Trophoblast cell (in vitro differentiated cells and primary cell): Measurements from ENCODE around the gene MRI1.
A peak's percentile ranks its signal among the peaks of the same experiment; 100 is the strongest.

Experiments used
- DNase-seq, 2 donors: peaks; one replicate each; pipeline ENCODE4 v3.0.0-alpha.2; 2016
- H2AFZ ChIP-seq: 2 replicates; pipeline ENCODE4 v1.6.1; 2013; ENCODE audit warnings: low read length, moderate library complexity, mild to moderate bottlenecking; ENCODE audit not compliant: insufficient read depth, poor library complexity
- H2AK5ac ChIP-seq: 2 replicates; pipeline ENCODE4 v1.6.1; 2013; ENCODE audit warnings: mild to moderate bottlenecking, low read length
- H2BK120ac ChIP-seq: 2 replicates; pipeline ENCODE4 v1.6.1; 2013; ENCODE audit warnings: low read length, mild to moderate bottlenecking, moderate library complexity; ENCODE audit not compliant: insufficient read depth, poor library complexity
- H2BK12ac ChIP-seq: 2 replicates; pipeline ENCODE4 v1.6.1; 2013; ENCODE audit warnings: mild to moderate bottlenecking, low read length, moderate library complexity
- H2BK5ac ChIP-seq: 2 replicates; pipeline ENCODE4 v1.6.1; 2013; ENCODE audit warnings: low read length, low read depth, moderate library complexity, mild to moderate bottlenecking; ENCODE audit not compliant: poor library complexity
- H3K14ac ChIP-seq: 2 replicates; pipeline ENCODE4 v1.6.1; 2013; ENCODE audit warnings: mild to moderate bottlenecking, low read length
- H3K18ac ChIP-seq: 2 replicates; pipeline ENCODE4 v1.6.1; 2013; ENCODE audit warnings: mild to moderate bottlenecking, low read length
- H3K23ac ChIP-seq: 2 replicates; pipeline ENCODE4 v1.6.1; 2013; ENCODE audit warnings: low read length
- H3K27ac ChIP-seq: 2 replicates; pipeline ENCODE4 v1.5.1; 2013; ENCODE audit warnings: low read depth, mild to moderate bottlenecking, inconsistent platforms, low read length, moderate library complexity
- H3K27me3 ChIP-seq: 2 replicates; pipeline ENCODE4 v1.6.1; 2013; ENCODE audit warnings: inconsistent platforms, mild to moderate bottlenecking, low read length, moderate library complexity; ENCODE audit not compliant: insufficient read depth
- H3K36me3 ChIP-seq, 2 experiments: 1 replicate in 1 of 2; 2 replicates in 1 of 2; pipeline ENCODE4 v1.6.1; 2013; ENCODE audit warnings: low read length in 2 of 2, mild to moderate bottlenecking in 2 of 2, moderate library complexity in 1 of 2; ENCODE audit not compliant: insufficient read depth in 2 of 2, control insufficient read depth in 1 of 2
- H3K4ac ChIP-seq: 2 replicates; pipeline ENCODE4 v1.6.1; 2013; ENCODE audit warnings: low read depth, mild to moderate bottlenecking, low read length, moderate library complexity
- H3K4me1 ChIP-seq, 2 experiments: 1 replicate in 1 of 2; 2 replicates in 1 of 2; pipeline ENCODE4 v1.6.1; 2013; ENCODE audit warnings: low read length in 2 of 2, mild to moderate bottlenecking in 2 of 2, moderate library complexity in 1 of 2; ENCODE audit not compliant: insufficient read depth in 2 of 2, control insufficient read depth in 1 of 2
- H3K4me2 ChIP-seq: 2 replicates; pipeline ENCODE4 v1.6.1; 2013; ENCODE audit warnings: inconsistent platforms, mild to moderate bottlenecking, low read length, moderate library complexity
- H3K4me3 ChIP-seq: 2 replicates; pipeline ENCODE4 v1.5.1; 2013; ENCODE audit warnings: mild to moderate bottlenecking, low read depth, low read length, inconsistent platforms
- H3K79me1 ChIP-seq: one replicate; pipeline ENCODE4 v1.6.1; 2013; ENCODE audit warnings: low read length
- H3K79me2 ChIP-seq: 2 replicates; pipeline ENCODE4 v1.6.1; 2013; ENCODE audit warnings: low read length, mild to moderate bottlenecking; ENCODE audit not compliant: control insufficient read depth, insufficient read depth, poor library complexity
- H3K9ac ChIP-seq: 2 replicates; pipeline ENCODE4 v1.6.1; 2013; ENCODE audit warnings: mild to moderate bottlenecking, low read length
- H3K9me3 ChIP-seq: 2 replicates; pipeline ENCODE4 v1.6.1; 2013; ENCODE audit warnings: low read depth, mild to moderate bottlenecking, control low read depth, inconsistent platforms, low read length; ENCODE audit not compliant: insufficient read depth
- H4K12ac ChIP-seq: 2 replicates; pipeline ENCODE4 v1.6.1; 2013; ENCODE audit warnings: low read depth, mild to moderate bottlenecking, low read length, moderate library complexity
- H4K8ac ChIP-seq: 2 replicates; pipeline ENCODE4 v1.6.1; 2013; ENCODE audit warnings: low read depth, mild to moderate bottlenecking, low read length, moderate library complexity
- H4K91ac ChIP-seq: one replicate; pipeline ENCODE4 v1.6.1; 2013; ENCODE audit warnings: low read depth, mild to moderate bottlenecking, low read length, moderate library complexity
- WGBS: extraction: QIAGEN DNeasy Blood & Tissue Kit; methylation state at CpG from one replicate; pipeline ENCODE4 v1.1.7; 2013; ENCODE audit warnings: missing lambda C conversion rate; ENCODE audit not compliant: insufficient read length, insufficient coverage; ENCODE audit errors: extremely low coverage; 5-methylcytosine and 5-hydroxymethylcytosine counted together

Gene MRI1

DNA sequence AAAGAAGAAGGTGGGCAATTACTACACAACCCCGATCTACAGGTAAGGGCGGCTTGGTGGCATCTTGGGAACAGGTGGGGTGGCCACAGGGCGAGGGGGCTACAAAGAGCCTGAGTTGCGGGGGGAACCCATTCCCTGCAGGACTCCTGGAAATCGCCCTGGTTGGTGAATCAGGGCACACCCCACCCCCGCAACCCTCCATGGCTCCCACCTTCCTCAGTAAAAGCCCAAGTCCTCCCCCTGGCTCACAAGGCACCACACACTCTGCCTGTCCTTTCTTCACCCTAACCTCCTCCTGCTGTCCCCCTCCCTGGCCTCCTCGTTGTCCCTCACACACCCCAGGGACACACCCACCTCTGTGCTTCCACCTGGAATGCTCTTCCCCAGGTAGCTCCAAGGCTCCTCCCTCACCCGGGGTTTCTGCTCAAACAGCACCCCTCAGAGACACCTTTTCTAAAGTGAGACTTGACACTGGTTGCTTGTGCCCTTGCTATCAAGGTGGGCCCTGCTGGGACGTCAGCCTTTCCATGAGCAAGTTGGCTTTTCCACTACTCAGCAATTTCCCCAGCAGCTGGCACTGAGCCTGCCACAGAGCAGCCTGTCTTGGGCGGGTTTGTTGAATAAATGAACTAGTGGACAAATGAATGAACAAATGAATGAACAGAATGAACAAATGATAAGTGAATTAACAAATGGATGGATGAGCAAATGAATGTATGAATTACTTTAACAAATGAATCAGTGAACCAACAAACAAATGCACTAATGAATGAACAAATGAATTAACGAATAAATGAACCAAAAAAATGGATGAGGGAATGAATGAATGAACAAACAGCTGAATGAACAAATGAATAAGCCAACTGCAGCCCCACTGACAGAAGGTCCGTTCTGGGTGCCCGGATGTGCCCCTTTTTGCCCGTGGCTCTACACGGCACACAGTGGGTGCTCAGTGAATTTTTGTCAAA lies 6.2 kb upstream of the MRI1 start:
- no peak overlapping the region for H2BK120ac ChIP-seq
- no peak overlapping the region for H2BK12ac ChIP-seq
- H3K79me2 ChIP-seq = no peaks in the 10 kb centered on the region
- no peak overlapping the region for H3K4ac ChIP-seq
- no peak overlapping the region for H4K12ac ChIP-seq
- H3K9ac ChIP-seq = no peak overlapping the region
- H2AFZ ChIP-seq = no peak overlapping the region
- H3K79me1 ChIP-seq = no peaks in the 10 kb centered on the region
- peaks cover 74 to 78% of the 10 kb centered on the region in 2 experiments for H3K36me3 ChIP-seq
- H4K91ac ChIP-seq = no peak overlapping the region
- no peak overlapping the region for H4K8ac ChIP-seq
- H3K27me3 ChIP-seq = no peaks in the 10 kb centered on the region
- H3K4me1 ChIP-seq = no peaks in the 10 kb centered on the region
- H3K4me2 ChIP-seq = no peak overlapping the region
- no peak overlapping the region for H3K4me3 ChIP-seq
- H3K23ac ChIP-seq = no peak overlapping the region
- H3K14ac ChIP-seq = no peak overlapping the region
- H3K27ac ChIP-seq = no peak overlapping the region
- no peak overlapping the region for H2AK5ac ChIP-seq
- H3K18ac ChIP-seq = no peak overlapping the region
- H2BK5ac ChIP-seq = no peak overlapping the region
- peaks cover 1% of the 10 kb centered on the region for H3K9me3 ChIP-seq
- no peak for DNase-seq
- WGBS = no CpG with 5 or more reads among the region's 15 CpGs

DNA sequence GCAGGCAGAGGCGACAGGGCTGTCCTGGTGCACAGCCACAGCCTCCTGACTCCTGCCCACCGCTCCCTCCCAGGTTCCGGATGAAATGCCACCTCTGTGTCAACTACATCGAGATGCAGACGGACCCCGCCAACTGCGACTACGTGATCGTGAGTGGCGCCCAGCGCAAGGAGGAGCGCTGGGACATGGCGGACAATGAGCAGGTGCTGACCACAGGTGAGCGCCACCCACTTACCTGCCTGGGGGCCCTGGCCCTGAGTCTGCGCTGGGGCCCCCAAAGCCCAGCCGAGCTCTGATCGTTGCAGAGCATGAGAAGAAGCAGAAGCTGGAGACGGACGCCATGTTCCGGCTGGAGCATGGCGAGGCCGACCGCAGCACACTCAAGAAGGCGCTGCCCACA lies 5.5 kb upstream of the MRI1 start:
- no peaks in the 10 kb centered on the region for H3K27me3 ChIP-seq
- H4K8ac ChIP-seq = no peak overlapping the region
- no peak overlapping the region for H2AK5ac ChIP-seq
- no peak overlapping the region for H3K23ac ChIP-seq
- H2BK120ac ChIP-seq = no peak overlapping the region
- H4K91ac ChIP-seq = no peak overlapping the region
- no peak overlapping the region for H4K12ac ChIP-seq
- peak overlapping the region; percentile 18 for H3K4me3 ChIP-seq
- H3K4ac ChIP-seq = no peak overlapping the region
- peaks cover 0 to under 1% of the 10 kb centered on the region in 2 experiments for H3K4me1 ChIP-seq
- no peak overlapping the region for H2AFZ ChIP-seq
- DNase-seq = no peak
- no peaks in the 10 kb centered on the region for H3K79me2 ChIP-seq
- H3K9me3 ChIP-seq = peaks cover 1% of the 10 kb centered on the region
- no peak overlapping the region for H2BK5ac ChIP-seq
- H3K27ac ChIP-seq = no peak overlapping the region
- no CpG with 5 or more reads among the region's 24 CpGs for WGBS
- no peak overlapping the region for H3K18ac ChIP-seq
- H3K14ac ChIP-seq = no peak overlapping the region
- no peaks in the 10 kb centered on the region for H3K79me1 ChIP-seq
- H3K36me3 ChIP-seq = peaks cover 77% of the 10 kb centered on the region in 2 experiments
- no peak overlapping the region for H3K9ac ChIP-seq
- H2BK12ac ChIP-seq = no peak overlapping the region
- H3K4me2 ChIP-seq = no peak overlapping the region

DNA sequence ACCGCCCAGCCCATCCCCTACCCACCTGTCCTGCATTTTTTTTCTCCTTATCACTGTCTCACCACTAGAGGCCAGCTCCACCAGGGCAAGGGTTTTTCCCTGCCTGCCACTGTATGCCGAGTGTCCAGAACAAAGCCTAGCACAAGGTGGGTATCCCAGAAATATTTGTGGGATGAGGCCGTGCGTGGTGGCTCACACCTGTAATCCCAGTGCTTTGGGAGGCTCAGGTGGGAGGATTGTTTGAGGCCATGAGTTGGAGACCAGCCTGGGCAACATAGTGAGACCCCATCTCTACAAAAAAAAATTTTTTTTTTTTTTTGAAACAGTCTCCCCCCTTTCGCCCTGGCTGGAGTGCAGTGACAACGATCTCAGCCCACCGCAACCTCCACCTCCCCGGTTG lies 2.9 kb upstream of the MRI1 start:
- Histone ChIP-seq H3K9ac (no peak overlapping the region), H2BK120ac (no peak overlapping the region), H4K12ac (no peak overlapping the region), H3K9me3 (peaks cover 1% of the 10 kb centered on the region), H3K23ac (no peak overlapping the region), H4K91ac (no peak overlapping the region), H2AFZ (no peak overlapping the region), H3K14ac (no peak overlapping the region), H3K27me3 (no peaks in the 10 kb centered on the region), H3K79me2 (peaks cover 4% of the 10 kb centered on the region), H3K18ac (no peak overlapping the region), H2BK12ac (no peak overlapping the region), H3K79me1 (peaks cover 7% of the 10 kb centered on the region), H3K4ac (no peak overlapping the region), H2BK5ac (no peak overlapping the region), H4K8ac (no peak overlapping the region), H3K27ac (no peak overlapping the region), H3K4me3 (no peak overlapping the region), H3K36me3 (peaks cover 58 to 65% of the 10 kb centered on the region in 2 experiments), H3K4me2 (no peak overlapping the region), H2AK5ac (no peak overlapping the region), H3K4me1 (peaks cover 10 to 13% of the 10 kb centered on the region in 2 experiments)
- no CpG with 5 or more reads among the region's 8 CpGs for WGBS
- DNase-seq = peak in 1 of 2 donors; percentile 15

DNA sequence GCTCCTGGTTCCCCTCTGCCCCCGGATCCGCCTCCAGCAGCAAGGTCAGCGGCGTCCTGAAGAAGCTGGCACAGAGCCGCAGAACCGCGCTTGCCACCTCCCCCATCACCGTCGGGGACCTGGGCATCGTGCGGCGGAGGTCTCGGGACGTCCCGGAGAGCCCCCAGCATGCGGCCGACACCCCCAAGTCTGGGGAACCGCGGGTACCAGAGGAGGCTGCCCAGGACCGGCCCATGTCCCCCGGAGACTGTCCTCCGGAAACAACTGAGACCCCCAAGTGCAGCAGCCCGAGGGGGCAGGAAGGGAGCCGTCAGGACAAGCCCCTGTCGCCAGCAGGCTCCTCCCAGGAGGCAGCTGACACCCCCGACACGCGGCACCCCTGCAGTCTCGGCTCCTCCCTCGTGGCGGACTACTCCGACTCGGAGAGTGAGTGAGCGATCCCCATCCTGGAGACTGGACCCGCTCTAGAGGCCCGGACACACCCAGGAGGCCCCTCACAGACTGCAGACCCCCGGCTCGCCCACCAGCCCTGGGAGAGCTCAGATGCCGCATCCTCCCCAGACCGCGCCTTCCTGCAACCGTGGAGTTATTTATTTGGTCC lies 1.6 kb upstream of the MRI1 start:
- no peak overlapping the region for H4K8ac ChIP-seq
- peaks cover 4% of the 10 kb centered on the region for H3K79me2 ChIP-seq
- H4K12ac ChIP-seq = no peak overlapping the region
- H3K79me1 ChIP-seq = peaks cover 7% of the 10 kb centered on the region
- no peak for DNase-seq
- no peak overlapping the region for H3K9ac ChIP-seq
- H2BK5ac ChIP-seq = no peak overlapping the region
- H3K4me2 ChIP-seq = no peak overlapping the region
- H2BK120ac ChIP-seq = no peak overlapping the region
- H3K18ac ChIP-seq = no peak overlapping the region
- no peak overlapping the region for H3K4ac ChIP-seq
- H3K9me3 ChIP-seq = peaks cover 1% of the 10 kb centered on the region
- no peak overlapping the region for H4K91ac ChIP-seq
- no peak overlapping the region for H3K23ac ChIP-seq
- no peaks in the 10 kb centered on the region for H3K27me3 ChIP-seq
- no peak overlapping the region for H3K27ac ChIP-seq
- peaks cover 10 to 13% of the 10 kb centered on the region in 2 experiments for H3K4me1 ChIP-seq
- H2AFZ ChIP-seq = no peak overlapping the region
- WGBS = no CpG with 5 or more reads among the region's 42 CpGs
- H3K4me3 ChIP-seq = no peak overlapping the region
- H2AK5ac ChIP-seq = no peak overlapping the region
- peaks cover 45 to 57% of the 10 kb centered on the region in 2 experiments for H3K36me3 ChIP-seq
- H2BK12ac ChIP-seq = no peak overlapping the region
- H3K14ac ChIP-seq = no peak overlapping the region
